ENCODE results near the gene EMC9. TPM values are rescaled to one million over a fixed set of nuclear protein-coding genes. Genes with fewer than 3 reads are reported as not detected.

The EMC9 gene
- polyA plus RNA-seq, 2 of the 4 experiments (the other 2 are of a cell fraction) = 21.5 to 48.5 TPM

GRCh38 chr14:24093901-24094840, 47.2 kb downstream of the EMC9 start, which contains the start of gene PCK2 (continued):
- no peak for TF ChIP-seq SREBF2 (IDR thresholded peaks at IDR 0.05)
- no peak for TF ChIP-seq MAFK (IDR thresholded peaks at IDR 0.05; ENCODE audit: partially characterized antibody)
- TF ChIP-seq BHLHE40 (IDR thresholded peaks at IDR 0.05; ENCODE audit: low read depth, low read length) = no peak
- TF ChIP-seq ATOH8 (CRISPR knock-in tag; IDR thresholded peaks at IDR 0.05; ENCODE audit: low read depth) = no peak
- no peak for TF ChIP-seq HOXA7 (CRISPR knock-in tag; IDR thresholded peaks at IDR 0.05)
- no peak for TF ChIP-seq HES2 (IDR thresholded peaks at IDR 0.05)
- TF ChIP-seq EP300 (IDR thresholded peaks at IDR 0.05) = no peak
- no peak for TF ChIP-seq FOSL2 (IDR thresholded peaks at IDR 0.05)
- no peak for TF ChIP-seq FOSL2 (CRISPR knock-in tag; IDR thresholded peaks at IDR 0.05)
- TF ChIP-seq RAD21 (conservative IDR thresholded peaks at IDR 0.05 in 1 of 2, IDR thresholded peaks at IDR 0.05 in 1 of 2) = no peak
- TF ChIP-seq EHF (CRISPR knock-in tag; IDR thresholded peaks at IDR 0.05) = no peak
- no peak for TF ChIP-seq FOSB (CRISPR knock-in tag; IDR thresholded peaks at IDR 0.05)
- no peak for TF ChIP-seq RFX5 (IDR thresholded peaks at IDR 0.05)
- TF ChIP-seq ZNF302 (CRISPR knock-in tag; IDR thresholded peaks at IDR 0.05) = no peak
- TF ChIP-seq BCL3 (IDR thresholded peaks at IDR 0.05) = peak; percentile 95
- TF ChIP-seq PBX3 (IDR thresholded peaks at IDR 0.05) = no peak
- TF ChIP-seq CEBPB (IDR thresholded peaks at IDR 0.05) = peak in 1 of 2 experiments; percentile 69; a peak in 2 of 4 replicates
- no peak for TF ChIP-seq NFE2L2 (conservative IDR thresholded peaks at IDR 0.05; ENCODE audit: low read length)
- no peak for TF ChIP-seq ZSCAN20 (CRISPR knock-in tag; IDR thresholded peaks at IDR 0.05)
- TF ChIP-seq POLR2A (IDR thresholded peaks at IDR 0.05; ENCODE audit: low read length) = peak; percentile 95
- no peak for TF ChIP-seq NR3C1 (IDR thresholded peaks at IDR 0.05)
- TF ChIP-seq CBX2 (IDR thresholded peaks at IDR 0.05; ENCODE audit: borderline replicate concordance, low read depth) = no peak
- TF ChIP-seq GATA3 (IDR thresholded peaks at IDR 0.05; ENCODE audit: borderline replicate concordance) = peak; percentile 27; the same call in 1 of the 2 replicates
- TF ChIP-seq REST (IDR thresholded peaks at IDR 0.05) = no peak
- no peak for TF ChIP-seq RARB (CRISPR knock-in tag; IDR thresholded peaks at IDR 0.05)
- TF ChIP-seq EHMT2 (IDR thresholded peaks at IDR 0.05; ENCODE audit: low read depth) = no peak
- TF ChIP-seq FOXS1 (CRISPR knock-in tag; IDR thresholded peaks at IDR 0.05) = no peak
- TF ChIP-seq MYC (IDR thresholded peaks at IDR 0.05; ENCODE audit: borderline replicate concordance, low read length) = no peak
- TF ChIP-seq ZC3H11A (IDR thresholded peaks at IDR 0.05) = no peak
- TF ChIP-seq USF2 (IDR thresholded peaks at IDR 0.05) = no peak
- no peak for TF ChIP-seq KDM1A (IDR thresholded peaks at IDR 0.05; ENCODE audit: low read depth)
- TF ChIP-seq MAZ (IDR thresholded peaks at IDR 0.05; ENCODE audit: borderline replicate concordance, low read depth, low read length) = 0 out of 2 replicates have a peak, but pooled peaks have one; percentile 6
- no peak for TF ChIP-seq HDAC2 (IDR thresholded peaks at IDR 0.05)
- no peak for TF ChIP-seq NPAS2 (CRISPR knock-in tag; IDR thresholded peaks at IDR 0.05; ENCODE audit: borderline replicate concordance)
- no peak for TF ChIP-seq SMC3 (IDR thresholded peaks at IDR 0.05)

Measured in A549 (cell line).